Thyroid gland (tissue), 4 donors: ENCODE measurements around the gene MYDGF. TPM values are rescaled to one million over a fixed set of nuclear protein-coding genes. Genes with fewer than 3 reads are reported as not detected.

Source experiments
- DNase-seq, 2 donors: peaks; one replicate each; pipeline ENCODE4 v3.0.0-alpha.2; 2019
- H3K27ac ChIP-seq, 3 donors: fragments of 200-600 bp; sonication (generic); 1 replicate in 2 of 3; 2 replicates in 1 of 3; pipeline ENCODE4 v1.5.1; 2016 to 2019; ENCODE audit warnings: mild to moderate bottlenecking in 1 of 3, moderate library complexity in 1 of 3
- H3K27me3 ChIP-seq: fragments of 200-600 bp; sonication (generic); one replicate; pipeline ENCODE4 v1.5.1; 2019
- H3K36me3 ChIP-seq, 2 donors: fragments of 200-600 bp; sonication (generic); one replicate each; pipeline ENCODE4 v1.5.1; 2016 to 2019
- H3K4me1 ChIP-seq, 2 donors: fragments of 200-600 bp; sonication (generic); one replicate each; pipeline ENCODE4 v1.5.1; 2017 to 2019
- H3K4me3 ChIP-seq, 3 donors: fragments of 200-600 bp; sonication (generic); replicated peaks in 1 of 3; 1 replicate in 2 of 3; 2 replicates in 1 of 3; pipeline ENCODE4 v1.5.1; 2016; ENCODE audit warnings: mild to moderate bottlenecking in 1 of 3
- H3K9me3 ChIP-seq: fragments of 200-600 bp; sonication (generic); one replicate; pipeline ENCODE4 v1.5.1; 2017
- CTCF ChIP-seq, 6 experiments: fragments of 200-600 bp in 3 of 6; fragments of 450-650 bp in 3 of 6; sonication (generic) in 3 of 6; IDR thresholded peaks; one replicate each; pipeline ENCODE4 v1.5.1; 2016 to 2019; ENCODE audit warnings: antibody characterized with exemption in 6 of 6, mild to moderate bottlenecking in 2 of 6, inconsistent platforms in 1 of 6, moderate library complexity in 1 of 6
- POLR2A ChIP-seq, 2 donors: fragments of 450-650 bp; IDR thresholded peaks; one replicate each; pipeline ENCODE4 v1.6.1; 2017; ENCODE audit warnings: antibody characterized with exemption in 2 of 2, mild to moderate bottlenecking in 2 of 2, moderate library complexity in 1 of 2
- WGBS, 2 donors: methylation state at CpG; one replicate each; pipeline ENCODE4 v1.1.5; 2017; 5-methylcytosine and 5-hydroxymethylcytosine counted together
- intact Hi-C: fragments of 100-400 bp; cut with DNase I; formaldehyde crosslinking; loops from one replicate; pipeline ENCODE4 v1.15.1; 2023
- total RNA-seq, 4 donors: library from RNA; depleted of rRNA; stranded (reverse); fragments of >200 nt; gene quantifications; one replicate each; pipeline ENCODE4 v1.2.3, GENCODE V29; 2016

The MYDGF gene
- total RNA-seq, 4 donors from 2014 or later = 48.0 to 72.6 (median 65.2) TPM

GRCh38 chr19:4638828-4639530 lies 31.2 kb downstream of the MYDGF start, which contains the start of gene TNFAIP8L1:
Gene TNFAIP8L1, plus strand, starts transcription at chr19:4639516. Its CDS starts 12,354 bp downstream, at chr19:4651870.
- no peaks in the 10 kb centered on the region for H3K27me3 ChIP-seq

GRCh38 chr19:4638317-4638716 lies 31.8 kb downstream of the MYDGF start:
- no peak for TF ChIP-seq POLR2A (IDR thresholded peaks at IDR 0.05)
- no peak for TF ChIP-seq CTCF (IDR thresholded peaks at IDR 0.05)
- Histone ChIP-seq H3K4me3 (no peak overlapping the region), H3K27ac (peak overlapping the region; percentile 8 to 68 (median 49)), H3K27me3 (no peaks in the 10 kb centered on the region), H3K4me1 (peaks cover 8 to 16% of the 10 kb centered on the region in 2 donors), H3K9me3 (no peaks in the 10 kb centered on the region), H3K36me3 (no peaks in the 10 kb centered on the region)
- DNase-seq = peak; percentile 12 to 37
- intact Hi-C loops = loop anchor here (5.0 kb wide), 2 partner anchors 61 to 81 kb away; partner anchors contain the start of gene SEMA6B
- 82 to 85% methylated on average over 4 to 7 of the region's 11 CpGs for WGBS, 2 donors

More at GRCh38 chr19:4638828-4639530, 31.2 kb downstream of the MYDGF start, which contains the start of gene TNFAIP8L1:
- H3K4me3 ChIP-seq = peak within 1 kb of the TSS in 1 of 3 donors; percentile 45
- TF ChIP-seq CTCF (IDR thresholded peaks at IDR 0.05) = no peak
- TF ChIP-seq POLR2A (IDR thresholded peaks at IDR 0.05) = peak in 1 of 2 donors; percentile 7
- WGBS, 2 donors = 8 to 9% methylated on average over 25 to 27 of the region's 49 CpGs
- intact Hi-C loops = loop anchor here (5.0 kb wide), 2 partner anchors 62 to 82 kb away; partner anchors contain the start of gene SEMA6B
- H3K27ac ChIP-seq = peak within 1 kb of the TSS; percentile 8 to 68 (median 49)
- H3K36me3 ChIP-seq = no peaks in the 10 kb centered on the region
- H3K9me3 ChIP-seq = no peaks in the 10 kb centered on the region
- DNase-seq = peak; percentile 93 to 94
- H3K4me1 ChIP-seq = peaks cover 8 to 16% of the 10 kb centered on the region in 2 donors

GRCh38 chr19:4636761-4637160 lies 33.4 kb downstream of the MYDGF start:
- 64 to 66% methylated on average over 5 to 8 of the region's 8 CpGs for WGBS, 2 donors
- no peak overlapping the region for H3K4me3 ChIP-seq

GRCh38 chr19:4636151-4636717 lies 33.9 kb downstream of the MYDGF start:
- no peaks in the 10 kb centered on the region for H3K36me3 ChIP-seq
- TF ChIP-seq POLR2A (IDR thresholded peaks at IDR 0.05) (no peak), CTCF (IDR thresholded peaks at IDR 0.05) (peak; percentile 59 to 99 (median 84))
- H3K4me3 ChIP-seq = peak overlapping the region in 1 of 3 donors; percentile 29
- intact Hi-C loops = loop anchor here (5.0 kb wide), 2 partner anchors 59 to 79 kb away; partner anchors contain the start of gene SEMA6B
- H3K27me3 ChIP-seq = no peaks in the 10 kb centered on the region
- no peak overlapping the region for H3K27ac ChIP-seq
- DNase-seq = peak; percentile 43 to 46
- 0% methylated on average over 6 to 10 of the region's 43 CpGs for WGBS, 2 donors
- H3K9me3 ChIP-seq = no peaks in the 10 kb centered on the region
- H3K4me1 ChIP-seq = peaks cover 8 to 16% of the 10 kb centered on the region in 2 donors

More at GRCh38 chr19:4636761-4637160, 33.4 kb downstream of the MYDGF start:
- Histone ChIP-seq H3K9me3 (no peaks in the 10 kb centered on the region), H3K36me3 (no peaks in the 10 kb centered on the region), H3K27me3 (no peaks in the 10 kb centered on the region), H3K27ac (no peak overlapping the region), H3K4me1 (peaks cover 8 to 16% of the 10 kb centered on the region in 2 donors)
- TF ChIP-seq CTCF (IDR thresholded peaks at IDR 0.05) (no peak), POLR2A (IDR thresholded peaks at IDR 0.05) (no peak)
- no peak for DNase-seq
- intact Hi-C loops = loop anchor here (5.0 kb wide), 2 partner anchors 59 to 79 kb away; partner anchors contain the start of gene SEMA6B
